Fibroblast of lung (primary cell): Measurements from ENCODE around the gene MOBP. TPM values are rescaled to one million over a fixed set of nuclear protein-coding genes. Genes with fewer than 3 reads are reported as not detected.

ENCODE experiments used
- DNase-seq, 2 donors: peaks; one replicate each; pipeline versions ENCODE4 v3.0.0 to v3.0.0-alpha.2; 2010; ENCODE audit warnings: low read depth in 2 of 2
- H2AFZ ChIP-seq: 2 replicates; pipeline ENCODE4 v1.5.1; 2012; ENCODE audit warnings: low read length, control low read depth, inconsistent platforms
- H3K27ac ChIP-seq: 2 replicates; pipeline ENCODE4 v1.5.1; 2011; ENCODE audit warnings: low read length, control low read depth; ENCODE audit not compliant: insufficient read depth
- H3K27me3 ChIP-seq: 2 replicates; pipeline ENCODE4 v1.5.1; 2011; ENCODE audit warnings: mild to moderate bottlenecking, low read length; ENCODE audit not compliant: control insufficient read depth, insufficient read depth
- H3K36me3 ChIP-seq: 2 replicates; pipeline ENCODE4 v1.5.1; 2011; ENCODE audit warnings: low read length; ENCODE audit not compliant: control insufficient read depth, insufficient read depth
- H3K4me1 ChIP-seq: 2 replicates; pipeline ENCODE4 v1.5.1; 2011; ENCODE audit warnings: low read length; ENCODE audit not compliant: control insufficient read depth, insufficient read depth; ENCODE audit errors: extremely low read depth
- H3K4me2 ChIP-seq: 2 replicates; pipeline ENCODE4 v1.5.1; 2011; ENCODE audit warnings: low read length, control low read depth; ENCODE audit not compliant: insufficient read depth; ENCODE audit errors: extremely low read depth
- H3K4me3 ChIP-seq, 4 experiments: fragments of 200-600 bp in 1 of 4; sonication (generic) in 1 of 4; replicated peaks in 1 of 4; 2 replicates each; pipeline ENCODE4 v1.5.1; 2011 to 2016; ENCODE audit warnings: low read length in 4 of 4, low read depth in 3 of 4, mild to moderate bottlenecking in 3 of 4, control low read depth in 2 of 4, inconsistent platforms in 1 of 4, mixed read lengths in 1 of 4; ENCODE audit not compliant: insufficient read depth in 1 of 4; ENCODE audit errors: control extremely low read depth in 1 of 4
- H3K79me2 ChIP-seq: 2 replicates; pipeline ENCODE4 v1.5.1; 2012; ENCODE audit warnings: mild to moderate bottlenecking, low read length, inconsistent platforms; ENCODE audit not compliant: control insufficient read depth, insufficient read depth
- H3K9ac ChIP-seq: 2 replicates; pipeline ENCODE4 v1.5.1; 2011; ENCODE audit warnings: mild to moderate bottlenecking, low read length, control low read depth; ENCODE audit not compliant: insufficient read depth
- H3K9me3 ChIP-seq: 2 replicates; pipeline ENCODE4 v1.5.1; 2012; ENCODE audit warnings: low read depth, low read length; ENCODE audit not compliant: control insufficient read depth, insufficient read depth
- H4K20me1 ChIP-seq: 2 replicates; pipeline ENCODE4 v1.5.1; 2011; ENCODE audit warnings: low read length; ENCODE audit not compliant: control insufficient read depth, insufficient read depth; ENCODE audit errors: extremely low read depth
- CTCF ChIP-seq, 2 donors: IDR thresholded peaks in 1 of 2; conservative IDR thresholded peaks in 1 of 2; 1 replicate in 1 of 2; 2 replicates in 1 of 2; pipeline ENCODE4 v1.5.1; 2011 to 2012; ENCODE audit warnings: low read length in 2 of 2, control low read depth in 1 of 2, inconsistent platforms in 1 of 2, low read depth in 1 of 2, mild to moderate bottlenecking in 1 of 2
- EZH2 ChIP-seq: IDR thresholded peaks from 2 replicates; pipeline ENCODE4 v1.5.1; 2012; ENCODE audit warnings: low read length, control low read depth, mild to moderate bottlenecking; ENCODE audit errors: missing control alignments
- polyA plus RNA-seq, 2 donors: library from polyadenylated mRNA; depleted of rRNA in 1 of 2; stranded (reverse) in 1 of 2; unstranded in 1 of 2; fragments of >200 nt; gene quantifications; 2 replicates each; pipeline ENCODE4 v1.2.1, GENCODE V29; 2011 to 2012; ENCODE audit warnings: missing spikeins in 1 of 2
- total RNA-seq: library from RNA; depleted of rRNA; stranded (reverse); fragments of >200 nt; gene quantifications from 2 replicates; pipeline ENCODE4 v1.2.1, GENCODE V29; 2014

MOBP gene
- total and polyA plus RNA-seq, 2 donors (not counting 1 experiment from before 2014, with no cell fraction given), result not detected

GRCh38 chr3:39420543-39420942 lies 46.9 kb upstream of the MOBP start:
- no peak overlapping the region for H3K27ac ChIP-seq
- H3K4me3 ChIP-seq, result no peak overlapping the region
- H3K79me2 ChIP-seq, result no peaks in the 10 kb centered on the region
- H3K4me2 ChIP-seq, result no peak overlapping the region
- no peaks in the 10 kb centered on the region for H3K36me3 ChIP-seq
- no peaks in the 10 kb centered on the region for H4K20me1 ChIP-seq
- no peaks in the 10 kb centered on the region for H3K27me3 ChIP-seq
- H3K4me1 ChIP-seq, result no peaks in the 10 kb centered on the region
- TF ChIP-seq EZH2 (no peak), CTCF (conservative IDR thresholded peaks at IDR 0.05 in 1 of 2, IDR thresholded peaks at IDR 0.05 in 1 of 2; ENCODE audit: low read depth in 1 of 2, low read length in 2 of 2) (no peak)
- no peak overlapping the region for H3K9ac ChIP-seq
- H2AFZ ChIP-seq, result no peak overlapping the region
- DNase-seq, result no peak
- H3K9me3 ChIP-seq, result no peaks in the 10 kb centered on the region

- Histone ChIP-seq H4K20me1 (no peaks in the 10 kb centered on the region), H3K4me1 (no peaks in the 10 kb centered on the region), H3K4me3 (no peak overlapping the region), H3K27ac (no peak overlapping the region), H3K4me2 (no peak overlapping the region), H3K9me3 (no peaks in the 10 kb centered on the region), H3K79me2 (no peaks in the 10 kb centered on the region), H3K9ac (no peak overlapping the region), H2AFZ (no peak overlapping the region), H3K27me3 (no peaks in the 10 kb centered on the region), H3K36me3 (no peaks in the 10 kb centered on the region)
- TF ChIP-seq CTCF (conservative IDR thresholded peaks at IDR 0.05 in 1 of 2, IDR thresholded peaks at IDR 0.05 in 1 of 2; ENCODE audit: low read depth in 1 of 2, low read length in 2 of 2), result no peak
- no peak for TF ChIP-seq EZH2
- no peak for DNase-seq
Measured at GRCh38 chr3:39423436-39423970, 44.0 kb upstream of the MOBP start.

- TF ChIP-seq CTCF (conservative IDR thresholded peaks at IDR 0.05 in 1 of 2, IDR thresholded peaks at IDR 0.05 in 1 of 2; ENCODE audit: low read depth in 1 of 2, low read length in 2 of 2), result no peak
- no peak for TF ChIP-seq EZH2
- no peak overlapping the region for H3K4me3 ChIP-seq
- no peak overlapping the region for H2AFZ ChIP-seq
- H3K79me2 ChIP-seq, result no peaks in the 10 kb centered on the region
- no peak overlapping the region for H3K4me2 ChIP-seq
- H3K27ac ChIP-seq, result no peak overlapping the region
- DNase-seq, result no peak
- no peak overlapping the region for H3K9ac ChIP-seq
- H4K20me1 ChIP-seq, result no peaks in the 10 kb centered on the region
- H3K27me3 ChIP-seq, result no peaks in the 10 kb centered on the region
- no peaks in the 10 kb centered on the region for H3K9me3 ChIP-seq
- no peaks in the 10 kb centered on the region for H3K4me1 ChIP-seq
- H3K36me3 ChIP-seq, result no peaks in the 10 kb centered on the region
Measured at GRCh38 chr3:39426312-39426711, 41.2 kb upstream of the MOBP start.
